ENCODE results near the gene ANKRD63. TPM values are rescaled to one million over a fixed set of nuclear protein-coding genes. Genes with fewer than 3 reads are reported as not detected.

Gene ANKRD63
- total RNA-seq, 2 donors from 2014 or later, result 0.44 to 1.3 TPM

DNA sequence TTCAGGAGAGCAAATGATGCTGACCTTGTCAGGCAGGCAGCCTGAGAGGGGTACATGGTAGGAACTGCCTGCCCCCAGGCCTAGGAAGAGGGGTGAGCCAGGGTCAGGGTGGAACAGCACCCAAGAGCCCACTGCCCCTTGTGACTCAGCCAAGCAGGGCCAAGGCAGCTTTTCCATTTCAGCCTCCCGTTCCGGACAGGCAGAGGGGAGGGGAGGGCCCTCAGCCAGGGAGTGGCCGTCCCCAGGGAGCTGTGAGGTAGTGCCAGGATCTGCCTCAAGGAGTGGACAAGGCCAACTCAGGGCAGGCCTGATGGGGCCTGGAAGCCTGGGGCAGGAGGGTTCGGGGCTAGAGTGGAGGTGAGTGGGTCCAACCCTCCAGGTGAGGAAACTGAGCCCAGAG is 5.1 kb upstream of the ANKRD63 start:
- no peak for DNase-seq (ENCODE audit: low spot score)
- H3K4me3 ChIP-seq, result no peak overlapping the region
- peaks cover 0 to 2% of the 10 kb centered on the region in 2 donors for H3K27me3 ChIP-seq
- H3K4me1 ChIP-seq, result peaks cover 0 to 48% of the 10 kb centered on the region in 2 donors
- no peaks in the 10 kb centered on the region for H3K36me3 ChIP-seq
- no peak overlapping the region for H3K27ac ChIP-seq
- TF ChIP-seq, protein P1, sequence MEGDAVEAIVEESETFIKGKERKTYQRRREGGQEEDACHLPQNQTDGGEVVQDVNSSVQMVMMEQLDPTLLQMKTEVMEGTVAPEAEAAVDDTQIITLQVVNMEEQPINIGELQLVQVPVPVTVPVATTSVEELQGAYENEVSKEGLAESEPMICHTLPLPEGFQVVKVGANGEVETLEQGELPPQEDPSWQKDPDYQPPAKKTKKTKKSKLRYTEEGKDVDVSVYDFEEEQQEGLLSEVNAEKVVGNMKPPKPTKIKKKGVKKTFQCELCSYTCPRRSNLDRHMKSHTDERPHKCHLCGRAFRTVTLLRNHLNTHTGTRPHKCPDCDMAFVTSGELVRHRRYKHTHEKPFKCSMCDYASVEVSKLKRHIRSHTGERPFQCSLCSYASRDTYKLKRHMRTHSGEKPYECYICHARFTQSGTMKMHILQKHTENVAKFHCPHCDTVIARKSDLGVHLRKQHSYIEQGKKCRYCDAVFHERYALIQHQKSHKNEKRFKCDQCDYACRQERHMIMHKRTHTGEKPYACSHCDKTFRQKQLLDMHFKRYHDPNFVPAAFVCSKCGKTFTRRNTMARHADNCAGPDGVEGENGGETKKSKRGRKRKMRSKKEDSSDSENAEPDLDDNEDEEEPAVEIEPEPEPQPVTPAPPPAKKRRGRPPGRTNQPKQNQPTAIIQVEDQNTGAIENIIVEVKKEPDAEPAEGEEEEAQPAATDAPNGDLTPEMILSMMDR (IDR thresholded peaks at IDR 0.05), result no peak
- no peaks in the 10 kb centered on the region for H3K9me3 ChIP-seq

DNA sequence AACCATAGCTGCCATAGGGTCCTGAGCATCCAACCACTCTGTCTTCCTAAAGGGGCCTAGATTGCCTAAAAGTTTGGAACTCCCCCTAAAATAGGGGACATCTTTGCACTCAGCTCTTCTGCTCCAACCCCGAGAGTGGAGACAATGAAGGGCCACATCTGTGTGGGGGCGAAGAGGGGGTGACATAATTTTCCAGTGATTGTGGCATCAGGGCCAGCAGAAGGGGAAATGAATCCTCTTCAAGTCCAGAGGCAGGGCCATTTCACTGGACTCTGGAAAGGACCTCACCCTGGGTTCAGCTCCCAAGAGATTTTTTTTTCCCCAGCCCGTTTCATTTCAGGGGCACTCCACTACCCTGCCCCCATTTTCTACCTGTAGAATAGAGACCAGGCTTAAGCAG is 4.6 kb upstream of the ANKRD63 start:
- no peaks in the 10 kb centered on the region for H3K9me3 ChIP-seq
- no peaks in the 10 kb centered on the region for H3K36me3 ChIP-seq
- no peak for DNase-seq (ENCODE audit: low spot score)
- peaks cover 0 to 5% of the 10 kb centered on the region in 2 donors for H3K27me3 ChIP-seq
- TF ChIP-seq, protein P1 (IDR thresholded peaks at IDR 0.05), result no peak
- peaks cover 0 to 53% of the 10 kb centered on the region in 2 donors for H3K4me1 ChIP-seq
- H3K27ac ChIP-seq, result no peak overlapping the region
- H3K4me3 ChIP-seq, result no peak overlapping the region

DNA sequence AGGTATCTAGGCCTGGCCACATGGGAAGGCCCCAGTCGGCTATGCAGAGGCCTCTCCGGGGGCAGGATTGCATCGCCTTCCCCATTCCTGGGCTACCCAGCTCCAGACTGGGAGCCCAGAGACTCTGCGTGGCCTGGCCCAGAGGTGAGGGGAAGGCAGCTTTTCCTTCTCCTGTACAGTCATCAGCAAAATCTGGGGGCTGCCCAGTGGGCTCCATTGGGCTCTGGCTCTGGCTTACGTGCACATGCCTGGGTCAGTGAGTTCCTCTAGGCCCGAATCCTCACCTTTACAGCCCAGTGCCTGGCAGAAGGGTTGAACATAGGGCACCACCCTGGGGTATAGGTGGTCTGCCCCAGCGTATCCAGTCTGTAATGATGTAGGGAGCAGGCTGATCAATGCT is 3.9 kb upstream of the ANKRD63 start:
- TF ChIP-seq, protein P1 (IDR thresholded peaks at IDR 0.05), result no peak
- Histone ChIP-seq H3K27ac (no peak overlapping the region), H3K36me3 (no peaks in the 10 kb centered on the region), H3K4me1 (peaks cover 0 to 58% of the 10 kb centered on the region in 2 donors), H3K9me3 (no peaks in the 10 kb centered on the region), H3K27me3 (peaks cover 0 to 5% of the 10 kb centered on the region in 2 donors), H3K4me3 (no peak overlapping the region)
- no peak for DNase-seq (ENCODE audit: low spot score)

DNA sequence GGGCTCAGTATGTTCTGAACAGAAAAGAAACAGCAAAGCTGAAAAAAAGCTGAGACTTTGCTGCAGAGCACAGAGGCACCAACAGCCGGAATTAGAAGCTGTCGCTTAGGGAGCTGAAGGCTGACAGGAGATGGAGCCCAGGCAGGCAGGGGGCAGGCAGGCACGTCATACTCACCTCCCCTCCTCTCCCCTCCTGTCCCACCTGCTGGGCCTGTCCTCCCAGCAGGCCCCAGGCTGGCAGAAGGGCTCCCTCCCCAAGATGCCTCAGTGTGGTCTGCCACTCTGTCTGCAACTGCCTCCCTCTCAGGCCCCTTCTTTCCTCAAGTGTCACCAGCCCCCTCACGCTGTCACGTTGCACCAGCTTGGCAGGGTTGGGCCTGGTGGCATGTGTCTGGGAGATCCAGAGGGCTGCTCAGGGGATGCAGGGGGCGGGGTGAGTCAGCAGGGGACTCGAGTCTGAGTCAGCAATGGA is 3.2 kb upstream of the ANKRD63 start:
- H3K4me1 ChIP-seq, result peaks cover 0 to 58% of the 10 kb centered on the region in 2 donors
- no peaks in the 10 kb centered on the region for H3K9me3 ChIP-seq
- peak overlapping the region; percentile 64 to 66 for H3K27ac ChIP-seq
- no peak overlapping the region for H3K4me3 ChIP-seq
- H3K36me3 ChIP-seq, result no peaks in the 10 kb centered on the region
- H3K27me3 ChIP-seq, result peaks cover 0 to 11% of the 10 kb centered on the region in 2 donors
- no peak for DNase-seq (ENCODE audit: low spot score)
- TF ChIP-seq, protein P1 (IDR thresholded peaks at IDR 0.05), result no peak

DNA sequence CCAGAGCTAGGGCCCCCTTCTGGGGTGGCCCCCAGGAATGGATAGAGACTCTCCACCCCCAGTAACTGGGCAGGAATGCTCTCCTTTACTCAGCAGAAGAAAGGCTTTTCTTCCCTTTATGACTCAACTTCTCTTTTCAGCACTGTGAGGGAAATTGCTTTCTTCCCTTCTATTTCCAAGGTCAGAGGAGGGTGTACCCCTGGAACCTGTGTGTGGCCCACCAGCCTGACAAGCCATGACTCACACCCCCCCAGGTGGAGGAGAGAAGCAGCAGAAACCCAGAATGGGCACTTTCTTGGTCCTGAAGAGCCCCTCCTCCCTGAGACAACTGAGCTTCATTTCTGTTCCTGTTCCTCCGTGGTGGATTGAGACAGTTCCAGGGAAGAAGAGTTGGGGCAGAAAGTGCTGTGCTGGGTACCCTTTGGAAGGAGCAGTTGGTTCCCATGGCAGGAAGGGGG is 2.7 kb upstream of the ANKRD63 start:
- TF ChIP-seq, protein P1 (IDR thresholded peaks at IDR 0.05), result no peak
- H3K4me1 ChIP-seq, result peaks cover 0 to 52% of the 10 kb centered on the region in 2 donors
- peaks cover 0 to 11% of the 10 kb centered on the region in 2 donors for H3K27me3 ChIP-seq
- peak overlapping the region; percentile 64 to 66 for H3K27ac ChIP-seq
- H3K9me3 ChIP-seq, result no peaks in the 10 kb centered on the region
- no peak overlapping the region for H3K4me3 ChIP-seq
- no peaks in the 10 kb centered on the region for H3K36me3 ChIP-seq
- DNase-seq (ENCODE audit: low spot score), result no peak

DNA sequence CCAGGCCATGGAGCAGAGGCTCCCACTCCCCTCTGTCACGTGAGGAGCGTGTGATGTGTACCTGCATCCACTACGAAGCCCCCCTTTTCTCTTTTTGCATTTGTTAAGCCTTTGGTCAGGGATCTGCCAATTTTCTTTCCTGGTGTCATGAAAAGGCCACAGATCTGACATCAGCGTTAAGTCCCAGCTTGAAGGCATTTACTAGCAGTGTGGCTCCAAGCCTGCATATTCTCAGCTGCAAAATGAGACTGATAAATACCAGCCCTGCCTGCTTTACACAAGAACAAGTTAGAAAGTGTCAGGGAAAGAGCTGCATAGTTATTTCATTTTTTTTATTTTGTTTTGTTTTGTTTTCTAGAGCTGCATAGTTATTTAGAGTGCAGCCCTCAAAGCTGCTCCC is 2.3 kb upstream of the ANKRD63 start:
- Histone ChIP-seq H3K9me3 (no peaks in the 10 kb centered on the region), H3K27me3 (peaks cover 0 to 11% of the 10 kb centered on the region in 2 donors), H3K4me1 (peaks cover 0 to 48% of the 10 kb centered on the region in 2 donors), H3K4me3 (no peak overlapping the region), H3K27ac (peak overlapping the region; percentile 64 to 66), H3K36me3 (no peaks in the 10 kb centered on the region)
- no peak for DNase-seq (ENCODE audit: low spot score)
- TF ChIP-seq, protein P1 (IDR thresholded peaks at IDR 0.05), result no peak

All from right atrium auricular region (tissue), 2 donors.